Lower leg skin (tissue), 4 donors: ENCODE data around the gene OR6P1. TPM values are rescaled to one million over a fixed set of nuclear protein-coding genes. Genes with fewer than 3 reads are reported as not detected.

Source experiments
- DNase-seq, 2 donors: peaks; one replicate each; pipeline ENCODE4 v3.0.0-alpha.2; 2019; ENCODE audit warnings: low spot score in 2 of 2
- H3K4me3 ChIP-seq: fragments of 200-600 bp; sonication (generic); 2 replicates; pipeline ENCODE4 v1.5.1; 2017; ENCODE audit warnings: mild to moderate bottlenecking, low read depth; ENCODE audit not compliant: poor library complexity, severe bottlenecking
- POLR2A ChIP-seq, 2 donors: fragments of 450-650 bp; IDR thresholded peaks; one replicate each; pipeline ENCODE4 v1.6.1; 2016 to 2017; ENCODE audit warnings: antibody characterized with exemption in 2 of 2, mild to moderate bottlenecking in 1 of 2, moderate library complexity in 1 of 2
- WGBS, 2 donors: methylation state at CpG; one replicate each; pipeline ENCODE4 v1.1.5; 2018; 5-methylcytosine and 5-hydroxymethylcytosine counted together
- intact Hi-C: fragments of 100-400 bp; cut with DNase I; formaldehyde crosslinking; loops from one replicate; pipeline ENCODE4 v1.15.0; 2023; ENCODE audit warnings: low total_unique reads
- total RNA-seq, 4 donors: library from RNA; depleted of rRNA; stranded (reverse); fragments of >200 nt; gene quantifications; one replicate each; pipeline ENCODE4 v1.1.0, GENCODE V29; 2016
- TF ChIP-seq, protein P1 (sequence below), 3 donors: fragments of 450-650 bp; IDR thresholded peaks; one replicate each; pipeline ENCODE4 v1.5.1; 2016; ENCODE audit warnings: antibody characterized with exemption in 3 of 3, mild to moderate bottlenecking in 3 of 3, moderate library complexity in 2 of 3

OR6P1 gene
- total RNA-seq, 4 donors from 2014 or later = not detected

DNA sequence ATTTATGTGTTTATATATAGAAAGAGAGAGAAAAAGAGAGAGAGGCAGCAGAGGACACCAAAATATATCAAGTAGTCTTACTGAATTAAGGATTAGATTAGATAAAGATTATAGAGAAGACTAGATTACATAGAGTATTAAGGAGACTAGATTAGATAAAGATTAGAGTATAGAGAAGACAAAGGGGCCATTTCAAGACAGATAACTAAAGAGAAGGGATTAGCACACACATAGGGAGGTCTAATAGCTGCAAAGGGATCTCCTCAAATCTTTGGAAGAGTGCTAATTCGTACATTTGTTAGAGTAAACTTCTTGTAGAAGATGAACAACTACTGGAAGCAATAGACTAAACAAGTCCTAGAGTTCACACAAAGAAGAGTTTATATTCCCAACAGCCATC, 50.4 kb downstream of the OR6P1 start:
- no peak for DNase-seq
- intact Hi-C loops = no loop called here
- 70 to 77% methylated on average over 1 of the region's 1 CpG for WGBS, 2 donors
- no peak for TF ChIP-seq POLR2A (IDR thresholded peaks at IDR 0.05)
- TF ChIP-seq, protein P1, sequence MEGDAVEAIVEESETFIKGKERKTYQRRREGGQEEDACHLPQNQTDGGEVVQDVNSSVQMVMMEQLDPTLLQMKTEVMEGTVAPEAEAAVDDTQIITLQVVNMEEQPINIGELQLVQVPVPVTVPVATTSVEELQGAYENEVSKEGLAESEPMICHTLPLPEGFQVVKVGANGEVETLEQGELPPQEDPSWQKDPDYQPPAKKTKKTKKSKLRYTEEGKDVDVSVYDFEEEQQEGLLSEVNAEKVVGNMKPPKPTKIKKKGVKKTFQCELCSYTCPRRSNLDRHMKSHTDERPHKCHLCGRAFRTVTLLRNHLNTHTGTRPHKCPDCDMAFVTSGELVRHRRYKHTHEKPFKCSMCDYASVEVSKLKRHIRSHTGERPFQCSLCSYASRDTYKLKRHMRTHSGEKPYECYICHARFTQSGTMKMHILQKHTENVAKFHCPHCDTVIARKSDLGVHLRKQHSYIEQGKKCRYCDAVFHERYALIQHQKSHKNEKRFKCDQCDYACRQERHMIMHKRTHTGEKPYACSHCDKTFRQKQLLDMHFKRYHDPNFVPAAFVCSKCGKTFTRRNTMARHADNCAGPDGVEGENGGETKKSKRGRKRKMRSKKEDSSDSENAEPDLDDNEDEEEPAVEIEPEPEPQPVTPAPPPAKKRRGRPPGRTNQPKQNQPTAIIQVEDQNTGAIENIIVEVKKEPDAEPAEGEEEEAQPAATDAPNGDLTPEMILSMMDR (IDR thresholded peaks at IDR 0.05) = no peak
- H3K4me3 ChIP-seq = no peak overlapping the region

DNA sequence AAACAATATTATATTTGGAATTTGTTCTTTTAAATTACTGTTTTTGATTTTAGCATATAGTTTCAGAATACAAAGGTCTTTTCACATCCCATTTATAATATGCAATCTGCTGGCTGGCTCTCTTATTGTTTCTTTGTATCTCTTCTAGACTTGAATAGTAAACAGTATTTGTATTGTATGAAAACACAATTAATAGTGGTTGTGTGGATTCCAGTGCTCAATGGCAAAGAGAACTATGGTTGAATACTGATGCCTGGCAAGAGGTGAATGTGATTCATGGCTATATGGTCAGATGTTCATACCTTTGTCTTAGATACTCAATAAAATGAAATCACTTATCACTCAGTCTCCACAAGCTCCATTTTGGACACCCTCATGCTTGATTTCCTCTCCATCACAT, 53.4 kb downstream of the OR6P1 start:
- intact Hi-C loops = no loop called here
- TF ChIP-seq POLR2A (IDR thresholded peaks at IDR 0.05) = no peak
- no peak overlapping the region for H3K4me3 ChIP-seq
- DNase-seq = no peak

Other genes starting within 250 kb of the OR6P1 start
- gene CD1B, start 239.0 kb downstream of the OR6P1 start, total RNA-seq = 1 to 10 TPM in 1 of 4 donors, under 1 TPM in 1, not detected in 2; 0.38 to 1.2 TPM
- gene CD1E, start 216.7 kb downstream of the OR6P1 start, total RNA-seq = 1 to 10 TPM; 5.3 to 6.7 (median 6.2) TPM
- gene OR10T2, start 171.1 kb downstream of the OR6P1 start, total RNA-seq = not detected
- gene OR10K2, start 144.3 kb downstream of the OR6P1 start, total RNA-seq = not detected
- gene OR10K1, start 108.7 kb downstream of the OR6P1 start, total RNA-seq = not detected
- gene OR10R2, start 98.4 kb downstream of the OR6P1 start, total RNA-seq = not detected
- gene OR6Y1, start 16.2 kb downstream of the OR6P1 start, total RNA-seq = not detected
- not detected for gene OR10X1, start 9.3 kb upstream of the OR6P1 start, total RNA-seq
- not detected for gene OR10Z1, start 34.7 kb upstream of the OR6P1 start, total RNA-seq
- gene SPTA1, start 116.1 kb upstream of the OR6P1 start, total RNA-seq = under 1 TPM in 1 of 4 donors, not detected in 3; 0.02 TPM
- not detected for gene OR6K2, start 130.1 kb upstream of the OR6P1 start, total RNA-seq
- gene OR6K3, start 150.1 kb upstream of the OR6P1 start, total RNA-seq = not detected
- gene OR6K6, start 184.1 kb upstream of the OR6P1 start, total RNA-seq = not detected
- gene OR6N1, start 201.6 kb upstream of the OR6P1 start, total RNA-seq = not detected
- not detected for gene OR6N2, start 210.6 kb upstream of the OR6P1 start, total RNA-seq